Natural killer cell (primary cell): ENCODE measurements around the gene CDR2L. TPM values are rescaled to one million over a fixed set of nuclear protein-coding genes. Genes with fewer than 3 reads are reported as not detected.
A peak's percentile ranks its signal among the peaks of the same experiment; 100 is the strongest.

Source experiments
- ATAC-seq, 3 donors: fragments of 150-1000 bp in 2 of 3; fragments of 200-7000 bp in 1 of 3; cut with Tn5 transposase; 1 replicate in 1 of 3; 2 replicates in 2 of 3; pipeline ENCODE4 v1.10.0; 2021; ENCODE audit warnings: mild to moderate bottlenecking in 2 of 3, moderate library complexity in 2 of 3
- DNase-seq, 2 donors: peaks; one replicate each; pipeline versions ENCODE4 v3.0.0 to v3.0.0-alpha.2; 2013 to 2021; ENCODE audit warnings: mixed read lengths in 1 of 2
- H3K27ac ChIP-seq: one replicate; pipeline ENCODE4 v1.5.1; 2013; ENCODE audit warnings: mild to moderate bottlenecking, low read length
- H3K27me3 ChIP-seq: one replicate; pipeline ENCODE4 v1.6.1; 2013; ENCODE audit warnings: low read length; ENCODE audit not compliant: control insufficient read depth, insufficient read depth
- H3K36me3 ChIP-seq: one replicate; pipeline ENCODE4 v1.6.1; 2013; ENCODE audit warnings: low read length; ENCODE audit not compliant: control insufficient read depth, insufficient read depth
- H3K4me1 ChIP-seq: one replicate; pipeline ENCODE4 v1.6.1; 2013; ENCODE audit warnings: low read length; ENCODE audit not compliant: control insufficient read depth, insufficient read depth
- H3K4me3 ChIP-seq: one replicate; pipeline ENCODE4 v1.5.1; 2013; ENCODE audit warnings: low read length
- H3K9me3 ChIP-seq: one replicate; pipeline ENCODE4 v1.6.1; 2013; ENCODE audit warnings: low read length; ENCODE audit not compliant: control insufficient read depth, insufficient read depth
- H3K27ac Mint-ChIP-seq, 2 donors: one replicate each; pipeline ENCODE4 v1.8.0; 2022; ENCODE audit warnings: mild to moderate bottlenecking in 2 of 2, mixed read lengths in 2 of 2, moderate library complexity in 1 of 2
- H3K27me3 Mint-ChIP-seq, 2 donors: one replicate each; pipeline ENCODE4 v1.8.0; 2022; ENCODE audit warnings: low read depth in 2 of 2, mixed read lengths in 2 of 2
- H3K36me3 Mint-ChIP-seq: one replicate; pipeline ENCODE4 v1.8.0; 2022; ENCODE audit warnings: mixed read lengths
- H3K4me1 Mint-ChIP-seq, 2 donors: one replicate each; pipeline ENCODE4 v1.8.0; 2022; ENCODE audit warnings: mixed read lengths in 2 of 2
- H3K4me3 Mint-ChIP-seq: one replicate; pipeline ENCODE4 v1.8.0; 2022; ENCODE audit warnings: mild to moderate bottlenecking, moderate library complexity, mixed read lengths
- H3K9me3 Mint-ChIP-seq, 2 donors: one replicate each; pipeline ENCODE4 v1.8.0; 2022; ENCODE audit warnings: mixed read lengths in 2 of 2
- WGBS: methylation state at CpG from one replicate; pipeline ENCODE4 v1.1.7; 2013; ENCODE audit warnings: missing lambda C conversion rate; ENCODE audit not compliant: insufficient coverage; 5-methylcytosine and 5-hydroxymethylcytosine counted together
- intact Hi-C: fragments of 100-400 bp; cut with micrococcal nuclease; formaldehyde crosslinking; loops from one replicate; pipeline ENCODE4 v1.14.2; 2022
- total RNA-seq, 4 donors: library from RNA; stranded (reverse); fragments of 120-200 nt in 1 of 4; gene quantifications; one replicate each; pipeline versions ENCODE4 v1.2.3 to v1.2.4, GENCODE V29; 2013 to 2022
- TF ChIP-seq, protein P1 (sequence below): fragments of 200-600 bp; IDR thresholded peaks from one replicate; pipeline ENCODE4 v1.8.0; 2022; ENCODE audit warnings: antibody characterized with exemption

CDR2L gene
- total RNA-seq, 3 donors from 2014 or later (not counting 1 experiment from before 2014, with no cell fraction given), result 0.14 to 0.23 TPM; not detected in 1

DNA sequence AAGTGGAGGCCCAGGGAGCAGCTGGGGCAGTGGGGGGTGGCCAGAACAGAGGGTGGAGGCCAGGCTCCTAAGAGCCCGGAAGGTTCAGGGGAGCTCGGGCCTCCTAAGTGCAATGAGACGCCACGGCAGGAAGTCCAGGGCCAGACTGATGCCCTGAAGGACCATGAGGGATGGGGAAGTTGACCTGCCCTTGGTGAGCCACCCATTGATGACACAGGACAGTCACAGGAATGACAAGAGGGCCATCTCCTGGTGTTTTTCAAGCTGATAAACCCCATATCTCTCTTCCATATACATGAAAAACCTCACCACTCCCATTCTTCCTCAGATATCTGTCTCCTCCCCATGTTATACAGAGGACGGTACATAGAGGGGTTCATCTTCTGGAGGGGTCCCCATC, 19.2 kb downstream of the CDR2L start:
- no peaks in the 10 kb centered on the region for H3K4me1 Mint-ChIP-seq
- Histone ChIP-seq H3K27ac (no peak overlapping the region), H3K4me3 (no peak overlapping the region), H3K27me3 (no peaks in the 10 kb centered on the region), H3K9me3 (no peaks in the 10 kb centered on the region), H3K4me1 (no peaks in the 10 kb centered on the region), H3K36me3 (no peaks in the 10 kb centered on the region)
- no peak overlapping the region for H3K27ac Mint-ChIP-seq
- H3K36me3 Mint-ChIP-seq, result no peaks in the 10 kb centered on the region
- H3K4me3 Mint-ChIP-seq, result no peak overlapping the region
- ATAC-seq (no peak), DNase-seq (peak in 1 of 2 donors; percentile 37)
- intact Hi-C loops, result no loop called here
- TF ChIP-seq, protein P1, sequence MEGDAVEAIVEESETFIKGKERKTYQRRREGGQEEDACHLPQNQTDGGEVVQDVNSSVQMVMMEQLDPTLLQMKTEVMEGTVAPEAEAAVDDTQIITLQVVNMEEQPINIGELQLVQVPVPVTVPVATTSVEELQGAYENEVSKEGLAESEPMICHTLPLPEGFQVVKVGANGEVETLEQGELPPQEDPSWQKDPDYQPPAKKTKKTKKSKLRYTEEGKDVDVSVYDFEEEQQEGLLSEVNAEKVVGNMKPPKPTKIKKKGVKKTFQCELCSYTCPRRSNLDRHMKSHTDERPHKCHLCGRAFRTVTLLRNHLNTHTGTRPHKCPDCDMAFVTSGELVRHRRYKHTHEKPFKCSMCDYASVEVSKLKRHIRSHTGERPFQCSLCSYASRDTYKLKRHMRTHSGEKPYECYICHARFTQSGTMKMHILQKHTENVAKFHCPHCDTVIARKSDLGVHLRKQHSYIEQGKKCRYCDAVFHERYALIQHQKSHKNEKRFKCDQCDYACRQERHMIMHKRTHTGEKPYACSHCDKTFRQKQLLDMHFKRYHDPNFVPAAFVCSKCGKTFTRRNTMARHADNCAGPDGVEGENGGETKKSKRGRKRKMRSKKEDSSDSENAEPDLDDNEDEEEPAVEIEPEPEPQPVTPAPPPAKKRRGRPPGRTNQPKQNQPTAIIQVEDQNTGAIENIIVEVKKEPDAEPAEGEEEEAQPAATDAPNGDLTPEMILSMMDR, result no peak
- H3K27me3 Mint-ChIP-seq, result no peaks in the 10 kb centered on the region
- 93% methylated on average over 5 of the region's 5 CpGs for WGBS
- H3K9me3 Mint-ChIP-seq, result no peaks in the 10 kb centered on the region

DNA sequence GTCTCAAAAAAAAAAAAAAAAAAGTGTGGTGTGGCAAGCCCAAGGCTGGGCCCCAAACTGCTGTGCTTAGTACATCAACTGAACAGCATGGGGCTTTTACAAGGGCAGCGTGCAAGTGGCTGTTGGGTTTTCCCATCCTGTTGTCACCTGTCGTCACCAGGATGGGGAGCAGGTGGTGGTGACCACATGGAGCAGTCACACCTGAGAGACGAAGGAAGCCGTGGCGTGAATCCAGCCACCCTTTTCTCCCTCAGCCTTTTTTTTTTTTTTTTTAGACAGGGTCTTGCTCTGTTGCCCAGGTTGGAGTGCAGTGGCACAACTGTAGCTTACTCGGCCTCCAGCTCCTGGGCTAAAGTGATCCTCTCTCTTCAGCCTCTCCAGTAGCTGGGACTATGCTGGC, 20.9 kb downstream of the CDR2L start:
- H3K27me3 ChIP-seq, result no peaks in the 10 kb centered on the region
- ATAC-seq (no peak), DNase-seq (no peak)
- H3K4me1 ChIP-seq, result peaks cover 12% of the 10 kb centered on the region
- no peak overlapping the region for H3K4me3 Mint-ChIP-seq
- intact Hi-C loops, result no loop called here
- H3K9me3 Mint-ChIP-seq, result no peaks in the 10 kb centered on the region
- H3K27ac ChIP-seq, result no peak overlapping the region
- H3K27ac Mint-ChIP-seq, result no peak overlapping the region
- H3K4me1 Mint-ChIP-seq, result peaks cover 9 to 10% of the 10 kb centered on the region in 2 donors
- no peaks in the 10 kb centered on the region for H3K36me3 ChIP-seq
- H3K36me3 Mint-ChIP-seq, result no peaks in the 10 kb centered on the region
- TF ChIP-seq, protein P1, result no peak
- no peaks in the 10 kb centered on the region for H3K27me3 Mint-ChIP-seq
- 61% methylated on average over 6 of the region's 6 CpGs for WGBS
- no peak overlapping the region for H3K4me3 ChIP-seq
- no peaks in the 10 kb centered on the region for H3K9me3 ChIP-seq

DNA sequence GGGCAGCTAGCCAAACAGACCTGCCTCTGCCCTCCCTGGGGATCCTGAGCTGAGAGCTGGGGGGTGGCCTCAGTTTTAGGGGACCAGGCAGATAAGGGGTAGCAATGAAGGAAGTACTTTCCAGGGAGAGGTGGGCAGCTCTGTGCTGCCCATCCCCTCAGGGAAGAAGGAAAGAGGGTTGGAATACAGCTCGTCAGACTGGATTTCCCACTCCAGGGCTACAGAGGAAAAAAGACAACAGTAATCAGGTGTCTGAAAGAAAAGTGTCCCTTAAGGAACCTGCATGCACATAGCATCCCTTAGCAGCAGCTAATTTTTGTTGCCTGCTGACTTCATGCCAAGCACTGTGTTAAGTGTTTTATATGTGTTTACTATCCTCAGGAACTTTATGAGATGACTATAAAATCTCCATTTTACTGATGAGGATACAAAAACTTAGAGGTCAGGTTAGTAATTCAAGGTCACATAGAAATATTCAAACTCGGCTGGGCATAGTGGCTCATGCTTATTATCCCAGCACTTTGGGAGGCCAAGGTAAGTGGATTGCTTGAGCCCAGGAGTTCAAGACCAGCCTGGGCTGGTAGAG, 21.8 kb downstream of the CDR2L start:
- H3K27me3 Mint-ChIP-seq, result no peaks in the 10 kb centered on the region

More for the DNA sequence above, 21.8 kb downstream of the CDR2L start:
- Histone ChIP-seq H3K36me3 (no peaks in the 10 kb centered on the region), H3K27me3 (no peaks in the 10 kb centered on the region), H3K4me1 (peaks cover 16% of the 10 kb centered on the region), H3K4me3 (no peak overlapping the region), H3K9me3 (no peaks in the 10 kb centered on the region), H3K27ac (no peak overlapping the region)
- Mint-ChIP-seq H3K4me1 (peaks cover 17% of the 10 kb centered on the region in 2 donors), H3K27ac (no peak overlapping the region), H3K9me3 (no peaks in the 10 kb centered on the region), H3K36me3 (no peaks in the 10 kb centered on the region), H3K4me3 (no peak overlapping the region)
- 75% methylated on average over 2 of the region's 2 CpGs for WGBS
- DNase-seq, result no peak
- intact Hi-C loops, result no loop called here
- TF ChIP-seq, protein P1, result no peak
- no peak for ATAC-seq
